PC-9 (cell line): Measurements from ENCODE around the gene NR5A1. TPM values are rescaled to one million over a fixed set of nuclear protein-coding genes. Genes with fewer than 3 reads are reported as not detected.

ENCODE experiments used
- BruUV-seq: library from RNA; stranded (reverse); fragments of 400-500 nt; replicated peaks from 2 replicates; lab custom pipeline; 2021; lab: Mats Ljungman, UMichigan
- CTCF ChIA-PET: fragments of 300-600 bp; sonication (Branson Sonifier 250); formaldehyde crosslinking; loops from one replicate; lab custom pipeline; 2022; ENCODE audit warnings: antibody characterized with exemption; lab: Charles Lee
- POLR2A ChIA-PET: fragments of 300-600 bp; sonication (Branson Sonifier 250); formaldehyde crosslinking; loops from one replicate; lab custom pipeline; 2022; ENCODE audit warnings: antibody characterized with exemption; ENCODE audit not compliant: unreplicated experiment; lab: Charles Lee
- DNase-seq, 2 experiments: peaks; one replicate each; pipeline versions ENCODE4 v3.0.0 to v3.0.0-alpha.2; 2015 to 2022; ENCODE audit warnings: mixed read lengths in 1 of 2
- H2AFZ ChIP-seq: fragments of 200-600 bp; sonication (generic); 2 replicates; pipeline ENCODE4 v1.8.1; 2017; ENCODE audit warnings: antibody characterized with exemption
- H3F3A ChIP-seq: fragments of 200-600 bp; sonication (generic); 2 replicates; pipeline ENCODE4 v1.8.1; 2017; ENCODE audit warnings: antibody characterized with exemption, mild to moderate bottlenecking, low read depth; ENCODE audit not compliant: insufficient read depth
- H3K27ac ChIP-seq: fragments of 200-600 bp; sonication (generic); 2 replicates; pipeline ENCODE4 v1.6.1; 2016; ENCODE audit warnings: mixed run types
- H3K27me3 ChIP-seq: fragments of 200-600 bp; sonication (generic); 2 replicates; pipeline ENCODE4 v1.6.1; 2016; ENCODE audit warnings: low read depth, mixed run types; ENCODE audit not compliant: insufficient read depth
- H3K36me3 ChIP-seq: fragments of 200-600 bp; sonication (generic); 2 replicates; pipeline ENCODE4 v1.6.1; 2016; ENCODE audit warnings: low read depth, mixed run types
- H3K4me1 ChIP-seq: fragments of 200-600 bp; sonication (generic); replicated peaks from 2 replicates; pipeline ENCODE4 v1.6.1; 2016; ENCODE audit warnings: mixed run types; ENCODE audit not compliant: insufficient read depth
- H3K4me2 ChIP-seq: fragments of 200-600 bp; sonication (generic); 2 replicates; pipeline ENCODE4 v1.6.1; 2017; ENCODE audit warnings: mixed run types
- H3K4me3 ChIP-seq: fragments of 200-600 bp; sonication (generic); 2 replicates; pipeline ENCODE4 v1.6.1; 2016; ENCODE audit warnings: mixed run types
- H3K79me2 ChIP-seq: fragments of 200-600 bp; sonication (generic); 2 replicates; pipeline ENCODE4 v1.6.1; 2017; ENCODE audit warnings: low read depth, mixed run types
- H3K9me2 ChIP-seq: fragments of 200-600 bp; sonication (generic); 2 replicates; pipeline ENCODE4 v1.8.1; 2017; ENCODE audit warnings: mild to moderate bottlenecking; ENCODE audit not compliant: insufficient read depth
- H3K9me3 ChIP-seq: fragments of 200-600 bp; sonication (generic); 2 replicates; pipeline ENCODE4 v1.8.1; 2016; ENCODE audit warnings: low read depth; ENCODE audit not compliant: insufficient read depth
- H4K20me1 ChIP-seq: fragments of 200-600 bp; sonication (generic); 2 replicates; pipeline ENCODE4 v1.8.1; 2017; ENCODE audit not compliant: insufficient read depth
- EZH2 ChIP-seq: fragments of 200-600 bp; sonication (generic); IDR thresholded peaks from 2 replicates; pipeline ENCODE4 v1.8.0; 2017; ENCODE audit warnings: antibody characterized with exemption, low read depth
- intact Hi-C: fragments of 100-400 bp; cut with micrococcal nuclease; formaldehyde crosslinking; loops from one replicate; pipeline ENCODE4 v1.10.0; 2022; ENCODE audit not compliant: unreplicated experiment
- total RNA-seq: library from RNA; stranded (reverse); gene quantifications from 2 replicates; pipeline ENCODE4 v1.2.3, GENCODE V29; 2021
- TF ChIP-seq, protein P1 (sequence below): fragments of 200-600 bp; sonication (generic); conservative IDR thresholded peaks from 2 replicates; pipeline ENCODE4 v1.6.1; 2017; ENCODE audit warnings: mixed run types, antibody characterized with exemption, mild to moderate bottlenecking, moderate library complexity

NR5A1 gene
- total RNA-seq, 1 experiment from 2014 or later, result 0.15 TPM

DNA sequence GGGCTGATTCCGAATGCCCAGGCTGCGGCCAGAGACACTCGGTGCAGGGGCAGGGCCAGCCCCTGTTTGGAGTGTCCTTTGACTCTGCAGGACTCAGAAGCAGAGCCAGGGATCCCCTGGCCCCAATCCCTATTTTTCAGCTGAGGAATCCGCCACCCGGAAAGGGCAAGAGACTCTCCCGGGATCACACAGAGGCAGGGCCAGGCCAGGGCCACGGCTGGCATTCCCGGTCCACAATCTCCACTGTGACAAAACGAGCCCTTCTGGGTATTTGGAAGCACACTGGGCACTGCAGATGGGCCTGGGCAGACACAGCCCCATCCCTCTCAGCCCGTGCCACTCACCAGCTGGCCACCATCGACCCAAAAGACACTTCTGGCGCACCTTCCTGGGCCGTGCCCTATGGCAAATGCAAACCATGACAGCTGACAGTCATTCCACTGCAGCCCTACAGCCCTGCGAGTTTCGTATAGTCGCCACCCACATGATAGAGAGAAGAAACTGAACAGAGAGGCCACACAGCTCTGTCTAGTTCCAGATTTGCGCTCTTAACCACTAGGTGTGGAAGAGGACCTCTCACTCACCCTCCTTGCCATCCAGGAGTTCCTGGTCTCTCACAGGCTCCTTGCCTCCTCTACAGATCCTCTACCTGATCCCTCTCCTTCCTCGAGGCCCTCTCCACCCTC lies 13.3 kb downstream of the NR5A1 start:
- no TSS peak for BruUV-seq
- no peak overlapping the region for H3K4me2 ChIP-seq
- no peaks in the 10 kb centered on the region for H3K79me2 ChIP-seq
- H3K9me3 ChIP-seq, result no peaks in the 10 kb centered on the region
- H2AFZ ChIP-seq, result no peak overlapping the region
- CTCF ChIA-PET, result no interaction called here
- intact Hi-C loops, result no loop called here
- no peak overlapping the region for H3K27ac ChIP-seq
- H3K27me3 ChIP-seq, result peaks cover 31% of the 10 kb centered on the region
- TF ChIP-seq, protein P1, sequence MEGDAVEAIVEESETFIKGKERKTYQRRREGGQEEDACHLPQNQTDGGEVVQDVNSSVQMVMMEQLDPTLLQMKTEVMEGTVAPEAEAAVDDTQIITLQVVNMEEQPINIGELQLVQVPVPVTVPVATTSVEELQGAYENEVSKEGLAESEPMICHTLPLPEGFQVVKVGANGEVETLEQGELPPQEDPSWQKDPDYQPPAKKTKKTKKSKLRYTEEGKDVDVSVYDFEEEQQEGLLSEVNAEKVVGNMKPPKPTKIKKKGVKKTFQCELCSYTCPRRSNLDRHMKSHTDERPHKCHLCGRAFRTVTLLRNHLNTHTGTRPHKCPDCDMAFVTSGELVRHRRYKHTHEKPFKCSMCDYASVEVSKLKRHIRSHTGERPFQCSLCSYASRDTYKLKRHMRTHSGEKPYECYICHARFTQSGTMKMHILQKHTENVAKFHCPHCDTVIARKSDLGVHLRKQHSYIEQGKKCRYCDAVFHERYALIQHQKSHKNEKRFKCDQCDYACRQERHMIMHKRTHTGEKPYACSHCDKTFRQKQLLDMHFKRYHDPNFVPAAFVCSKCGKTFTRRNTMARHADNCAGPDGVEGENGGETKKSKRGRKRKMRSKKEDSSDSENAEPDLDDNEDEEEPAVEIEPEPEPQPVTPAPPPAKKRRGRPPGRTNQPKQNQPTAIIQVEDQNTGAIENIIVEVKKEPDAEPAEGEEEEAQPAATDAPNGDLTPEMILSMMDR, result no peak
- TF ChIP-seq EZH2, result no peak
- no peaks in the 10 kb centered on the region for H4K20me1 ChIP-seq
- POLR2A ChIA-PET, result interaction anchor here (0.7 kb wide), 1 partner anchor 249 kb away, joined by 6 read pairs; no protein-coding TSS in a partner anchor
- no peaks in the 10 kb centered on the region for H3K36me3 ChIP-seq
- no peak for DNase-seq
- no peaks in the 10 kb centered on the region for H3K9me2 ChIP-seq
- no peaks in the 10 kb centered on the region for H3K4me1 ChIP-seq
- no peaks in the 10 kb centered on the region for H3F3A ChIP-seq
- H3K4me3 ChIP-seq, result no peak overlapping the region

DNA sequence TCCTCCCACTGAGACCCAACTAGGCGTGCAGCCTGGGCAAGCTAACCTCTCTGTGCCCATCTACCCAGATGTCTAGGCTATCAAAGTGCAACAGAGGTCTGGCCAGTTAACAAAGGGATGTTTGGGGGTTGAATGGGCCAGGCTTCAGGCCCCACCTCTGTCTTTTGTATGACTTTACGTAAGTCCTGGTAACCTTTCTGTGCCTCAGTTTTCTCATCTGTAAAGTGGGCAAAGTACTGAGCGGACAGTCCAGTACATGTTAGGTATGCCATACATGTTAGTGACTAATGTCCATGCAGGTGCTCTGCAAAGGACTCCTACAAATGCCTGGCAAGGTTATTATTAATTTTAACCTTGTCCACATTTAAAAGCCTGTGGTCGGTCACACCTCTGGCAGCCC lies 14.0 kb downstream of the NR5A1 start:
- no peak overlapping the region for H2AFZ ChIP-seq
- no peaks in the 10 kb centered on the region for H3K4me1 ChIP-seq
- no peaks in the 10 kb centered on the region for H4K20me1 ChIP-seq
- no peaks in the 10 kb centered on the region for H3K79me2 ChIP-seq
- H3K9me2 ChIP-seq, result no peaks in the 10 kb centered on the region
- no TSS peak for BruUV-seq
- CTCF ChIA-PET, result no interaction called here
- H3F3A ChIP-seq, result no peaks in the 10 kb centered on the region
- H3K4me2 ChIP-seq, result no peak overlapping the region
- intact Hi-C loops, result no loop called here
- H3K36me3 ChIP-seq, result no peaks in the 10 kb centered on the region
- H3K4me3 ChIP-seq, result no peak overlapping the region
- POLR2A ChIA-PET, result no interaction called here
- TF ChIP-seq EZH2, result no peak
- TF ChIP-seq, protein P1, result no peak
- H3K27me3 ChIP-seq, result peaks cover 30% of the 10 kb centered on the region
- H3K9me3 ChIP-seq, result no peaks in the 10 kb centered on the region
- DNase-seq, result no peak
- no peak overlapping the region for H3K27ac ChIP-seq

DNA sequence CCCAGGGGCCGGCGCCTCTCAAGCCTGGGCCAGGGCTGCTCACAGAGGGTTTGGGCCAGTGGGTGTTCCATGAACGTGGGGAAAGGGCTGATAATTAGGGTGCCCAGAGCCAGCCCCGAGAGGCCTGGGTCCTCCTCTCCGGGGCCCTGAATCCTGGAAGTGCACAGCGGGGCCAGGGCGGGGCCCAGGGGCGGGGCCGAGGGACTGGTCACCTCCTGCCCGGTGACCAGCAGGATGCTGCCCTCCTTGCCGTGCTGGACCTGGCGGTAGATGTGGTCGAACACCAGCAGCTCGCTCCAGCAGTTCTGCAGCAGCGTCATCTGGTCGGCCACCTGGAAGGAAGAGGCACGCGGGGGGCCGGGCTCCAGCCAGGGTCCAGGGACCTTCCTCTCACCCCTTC lies 14.4 kb downstream of the NR5A1 start:
- H3K4me2 ChIP-seq, result no peak overlapping the region
- H3K27ac ChIP-seq, result no peak overlapping the region
- no peaks in the 10 kb centered on the region for H3K4me1 ChIP-seq
- no peaks in the 10 kb centered on the region for H3K79me2 ChIP-seq
- no peak for TF ChIP-seq EZH2
- TF ChIP-seq, protein P1, result no peak
- no peaks in the 10 kb centered on the region for H4K20me1 ChIP-seq
- ChIA-PET POLR2A (no interaction called here), CTCF (no interaction called here)
- H3K27me3 ChIP-seq, result peaks cover 32% of the 10 kb centered on the region
- H3K4me3 ChIP-seq, result no peak overlapping the region
- no TSS peak for BruUV-seq
- H3F3A ChIP-seq, result no peaks in the 10 kb centered on the region
- no peaks in the 10 kb centered on the region for H3K36me3 ChIP-seq
- H3K9me2 ChIP-seq, result no peaks in the 10 kb centered on the region
- no peaks in the 10 kb centered on the region for H3K9me3 ChIP-seq
- intact Hi-C loops, result no loop called here
- no peak overlapping the region for H2AFZ ChIP-seq
- no peak for DNase-seq
